ENCODE data around the gene TTC39A. TPM values are rescaled to one million over a fixed set of nuclear protein-coding genes. Genes with fewer than 3 reads are reported as not detected.

Gene TTC39A
- total RNA-seq, 1 experiment from 2014 or later, result 15.4 TPM

GRCh38 chr1:51345300-51345687 lies 14.9 kb upstream of the TTC39A start:
- ChIA-PET CTCF (no interaction called here), POLR2A (no interaction called here), RAD21 (ENCODE audit: low non-redundant PET in 1 of 2, low total read pairs in 2 of 2, uncharacterized antibody in 2 of 2, unreplicated experiment in 2 of 2) (no interaction called here)
- no peaks in the 10 kb centered on the region for H4K20me1 ChIP-seq (ENCODE audit: insufficient read depth)
- H3K36me3 ChIP-seq (ENCODE audit: control insufficient read depth in 1 of 2, insufficient read depth in 2 of 2, low read length in 2 of 2), result no peaks in the 10 kb centered on the region
- no peak for TF ChIP-seq POLR2A (IDR thresholded peaks at IDR 0.05; ENCODE audit: borderline replicate concordance, extremely low read depth, insufficient read depth, insufficient read length)
- TF ChIP-seq JUND (IDR thresholded peaks at IDR 0.05), result no peak
- no peak for TF ChIP-seq YY1 (IDR thresholded peaks at IDR 0.05; ENCODE audit: extremely low read depth, insufficient replicate concordance, low read depth, low read length)
- TF ChIP-seq CBX3 (IDR thresholded peaks at IDR 0.05; ENCODE audit: low read depth), result no peak
- TF ChIP-seq CEBPB (IDR thresholded peaks at IDR 0.05; ENCODE audit: low read depth), result no peak
- no peak for TF ChIP-seq FOSL1 (IDR thresholded peaks at IDR 0.05; ENCODE audit: low read depth)
- no peak for TF ChIP-seq MAX (IDR thresholded peaks at IDR 0.05)
- no peak for TF ChIP-seq EZH2phosphoT487 (IDR thresholded peaks at IDR 0.05; ENCODE audit: borderline replicate concordance)
- TF ChIP-seq EGR1 (IDR thresholded peaks at IDR 0.05; ENCODE audit: low read depth), result no peak
- no peak for TF ChIP-seq SRF (IDR thresholded peaks at IDR 0.05; ENCODE audit: low read depth)
- no peak for TF ChIP-seq REST (IDR thresholded peaks at IDR 0.05; ENCODE audit: low read depth)
- no peak for TF ChIP-seq ZBTB33 (IDR thresholded peaks at IDR 0.05; ENCODE audit: extremely low read depth, insufficient replicate concordance, low read length)
- no peak for TF ChIP-seq RAD21 (IDR thresholded peaks at IDR 0.05; ENCODE audit: low read depth)
- TF ChIP-seq CTCF (IDR thresholded peaks at IDR 0.05 in 2 of 3, conservative IDR thresholded peaks at IDR 0.05 in 1 of 3; ENCODE audit: borderline replicate concordance in 1 of 3, insufficient read depth in 1 of 3, low read depth in 2 of 3, low read length in 2 of 3), result no peak
- no peaks in the 10 kb centered on the region for H3K79me2 ChIP-seq (ENCODE audit: insufficient read depth, low read length)
- H3K9ac ChIP-seq (ENCODE audit: low read length), result peak overlapping the region; percentile 61
- H3K27ac ChIP-seq (ENCODE audit: low read depth, low read length), result no peak overlapping the region; the same call in 1 of the 2 replicates
- no peaks in the 10 kb centered on the region for H3K9me3 ChIP-seq (ENCODE audit: control insufficient read depth in 1 of 2, insufficient read depth in 1 of 2, low read depth in 1 of 2, low read length in 2 of 2)
- no peaks in the 10 kb centered on the region for H3K27me3 ChIP-seq (ENCODE audit: insufficient read depth, low read length)
- no peak for DNase-seq (ENCODE audit: low read depth, low spot score)
- H3K4me2 ChIP-seq (ENCODE audit: low read length), result peak overlapping the region; percentile 86
- H3K4me1 ChIP-seq (ENCODE audit: control insufficient read depth in 1 of 2, insufficient read depth in 2 of 2, low read length in 2 of 2), result peaks cover 0 to 23% of the 10 kb centered on the region in 2 experiments; a peak in 3 of 4 replicates
- H3K4me3 ChIP-seq (replicated peaks in 1 of 2; ENCODE audit: low read depth in 1 of 2, low read length in 2 of 2), result peak overlapping the region; percentile 58 to 61
- no peak overlapping the region for H2AFZ ChIP-seq (ENCODE audit: low read depth, low read length, poor library complexity, severe bottlenecking)
- BruUV-seq (replicated peaks), result no TSS peak
- no peaks in the 10 kb centered on the region for H3K9me2 ChIP-seq (ENCODE audit: insufficient read depth)
- ATAC-seq, result peak; percentile 43
- intact Hi-C loops (cut with micrococcal nuclease), result no loop called here
